ENCODE data around the gene AP1G1.
"Not testable (repeated sequence)": the region's sequence is repeated elsewhere in the genome, so short reads cannot be mapped to it uniquely, and the experiment has no call there.

GRCh38 chr16:71831698-71832097, 23.1 kb upstream of the AP1G1 start:
- TF ChIP-seq POLR2AphosphoS5 (IDR thresholded peaks at IDR 0.05; ENCODE audit: low read depth, low read length); CTCF (IDR thresholded peaks at IDR 0.05); REST (IDR thresholded peaks at IDR 0.05; ENCODE audit: insufficient read depth in 1 of 2, low read depth in 2 of 2, low read length in 1 of 2): not testable (repeated sequence)
